K562 (cell line): Measurements from ENCODE around the gene TMCC1. TPM values are rescaled to one million over a fixed set of nuclear protein-coding genes. Genes with fewer than 3 reads are reported as not detected.

Experiments used
- ATAC-seq: fragments of 200-7000 bp; cut with Tn5 transposase; 3 replicates; pipeline ENCODE4 v1.9.1; 2020; ENCODE audit warnings: moderate library complexity
- Bru-seq: library from RNA; stranded (reverse); fragments of 400-500 nt; gene quantifications from one replicate; lab custom pipeline; 2021; lab: Mats Ljungman, UMichigan
- BruChase-seq, 2 experiments: library from RNA; stranded (reverse); fragments of 400-500 nt; gene quantifications; one replicate each; lab custom pipeline; 2021; lab: Mats Ljungman, UMichigan
- BruUV-seq: library from RNA; stranded (reverse); fragments of 400-500 nt; replicated peaks from 2 replicates; lab custom pipeline; 2021; lab: Mats Ljungman, UMichigan
- CTCF ChIA-PET: fragments of 300-600 bp; formaldehyde crosslinking; extraction: SDS; loops from one replicate; lab custom pipeline; 2021; ENCODE audit warnings: low intra/inter-chr PET ratio; lab: Yijun Ruan, JAX
- POLR2A ChIA-PET: fragments of 300-600, 350-650 bp; sonication (Branson Sonifier 250); formaldehyde crosslinking; extraction: SDS; loops from one replicate; lab custom pipeline; 2021; ENCODE audit warnings: antibody characterized with exemption, inconsistent platforms; lab: Yijun Ruan, JAX
- DNase-seq, 4 experiments: peaks; one replicate each; pipeline versions ENCODE4 v3.0.0 to v3.0.0-alpha.2; 2011 to 2018; ENCODE audit warnings: low spot score in 3 of 4, mixed read lengths in 3 of 4; ENCODE audit errors: extremely low read depth in 1 of 4
- FAIRE-seq: peaks from 2 replicates; lab custom pipeline; 2011; peaks lifted over from hg19 to GRCh38; lab: Jason Lieb, UNC
- H2AFZ ChIP-seq: 2 replicates; pipeline ENCODE4 v1.6.0; 2011; ENCODE audit warnings: low read depth, low read length, control low read depth, inconsistent platforms
- H3K27ac ChIP-seq: fragments of 200-600 bp; 3 replicates; pipeline ENCODE4 v1.8.0; 2011; ENCODE audit warnings: low read depth, mild to moderate bottlenecking, control low read depth, inconsistent platforms, low read length, moderate library complexity, mixed read lengths; ENCODE audit errors: extremely low read depth
- H3K27me3 ChIP-seq, 2 experiments: fragments of 300-600 bp in 1 of 2; 2 replicates in 1 of 2; 3 replicates in 1 of 2; pipeline versions ENCODE4 v1.6.0 to v1.8.0; 2011; ENCODE audit warnings: inconsistent platforms in 2 of 2, low read length in 2 of 2, mild to moderate bottlenecking in 1 of 2, mixed read lengths in 1 of 2, moderate library complexity in 1 of 2; ENCODE audit not compliant: control insufficient read depth in 2 of 2, insufficient read depth in 2 of 2
- H3K36me3 ChIP-seq: fragments of 300-600 bp; 3 replicates; pipeline ENCODE4 v1.8.0; 2011; ENCODE audit warnings: mild to moderate bottlenecking, low read length, inconsistent platforms; ENCODE audit not compliant: control insufficient read depth, insufficient read depth
- H3K4me1 ChIP-seq, 2 experiments: fragments of 200-600 bp in 1 of 2; replicated peaks in 1 of 2; 2 replicates in 1 of 2; 3 replicates in 1 of 2; pipeline versions ENCODE4 v1.5.1 to v1.8.0; 2011; ENCODE audit warnings: inconsistent platforms in 2 of 2, low read length in 2 of 2, mild to moderate bottlenecking in 1 of 2, mixed read lengths in 1 of 2, moderate library complexity in 1 of 2; ENCODE audit not compliant: control insufficient read depth in 2 of 2, insufficient read depth in 2 of 2
- H3K4me2 ChIP-seq: 2 replicates; pipeline ENCODE4 v1.6.1; 2011; ENCODE audit warnings: low read length, control low read depth, inconsistent platforms, mixed read lengths; ENCODE audit not compliant: insufficient read depth
- H3K4me3 ChIP-seq: fragments of 200-600 bp; sonication (generic), shearing (Covaris generic); 2 replicates; pipeline ENCODE4 v1.5.1; 2016; ENCODE audit warnings: control low read depth, inconsistent platforms
- H3K79me2 ChIP-seq: fragments of 200-600 bp; 3 replicates; pipeline ENCODE4 v1.8.0; 2011; ENCODE audit warnings: low read length, inconsistent platforms; ENCODE audit not compliant: control insufficient read depth, insufficient read depth
- H3K9ac ChIP-seq, 2 experiments: 2 replicates each; pipeline versions ENCODE4 v1.6.0 to v1.6.1; 2011; ENCODE audit warnings: low read depth in 2 of 2, low read length in 2 of 2, control low read depth in 1 of 2, inconsistent platforms in 1 of 2, mild to moderate bottlenecking in 1 of 2, mixed read lengths in 1 of 2; ENCODE audit not compliant: insufficient read depth in 1 of 2
- H3K9me1 ChIP-seq: one replicate; pipeline ENCODE4 v1.6.0; 2011; ENCODE audit warnings: inconsistent platforms, mild to moderate bottlenecking, low read length, moderate library complexity; ENCODE audit not compliant: control insufficient read depth, insufficient read depth
- H3K9me3 ChIP-seq: replicated peaks from 2 replicates; pipeline ENCODE4 v1.5.1; 2011; ENCODE audit warnings: low read depth, low read length, inconsistent platforms; ENCODE audit not compliant: control insufficient read depth, insufficient read depth
- H4K20me1 ChIP-seq: replicated peaks from 2 replicates; pipeline ENCODE4 v1.6.1; 2011; ENCODE audit warnings: low read length, inconsistent platforms, mixed read lengths; ENCODE audit not compliant: control insufficient read depth, insufficient read depth
- DNMT1 ChIP-seq: fragments of 450-650 bp; IDR thresholded peaks from 2 replicates; pipeline ENCODE4 v1.6.1; 2016; ENCODE audit warnings: antibody characterized with exemption, mild to moderate bottlenecking
- HDAC3 ChIP-seq: fragments of 450-650 bp; IDR thresholded peaks from 2 replicates; pipeline ENCODE4 v1.6.1; 2018; ENCODE audit warnings: borderline replicate concordance, mild to moderate bottlenecking, moderate library complexity; ENCODE audit not compliant: partially characterized antibody
- HIVEP1 ChIP-seq: fragments of 250-450 bp; sonication (Bioruptor Pico); IDR thresholded peaks from 2 replicates; pipeline ENCODE4 v1.4.0; 2020; ENCODE audit warnings: mild to moderate bottlenecking
- IFI16 ChIP-seq: fragments of 250-450 bp; sonication (Bioruptor Pico); IDR thresholded peaks from 2 replicates; pipeline ENCODE4 v2.1.2; 2022; ENCODE audit warnings: mild to moderate bottlenecking, inconsistent platforms
- MEIS2 ChIP-seq: fragments of 450-650 bp; IDR thresholded peaks from 2 replicates; pipeline ENCODE4 v1.6.1; 2014; ENCODE audit warnings: mild to moderate bottlenecking; ENCODE audit not compliant: partially characterized antibody
- SREBF2 ChIP-seq: sonication (generic); formaldehyde crosslinking; IDR thresholded peaks from 2 replicates; pipeline ENCODE4 v1.4.0; 2020; ENCODE audit warnings: mild to moderate bottlenecking, missing genetic modification reagents
- ZNF175 ChIP-seq: fragments of 200-800 bp; sonication (Bioruptor generic); IDR thresholded peaks from 2 replicates; pipeline ENCODE4 v1.6.1; 2016; ENCODE audit warnings: low read depth, mild to moderate bottlenecking, missing genetic modification characterization, missing compliant biosample characterization
- ZNF408 ChIP-seq: fragments of 250-450 bp; sonication (Bioruptor Pico); IDR thresholded peaks from 2 replicates; pipeline ENCODE4 v1.4.0; 2020; ENCODE audit warnings: low read depth, mild to moderate bottlenecking, moderate library complexity
- ZNF431 ChIP-seq: sonication (generic); formaldehyde crosslinking; IDR thresholded peaks from 2 replicates; pipeline ENCODE4 v1.8.0; 2022; ENCODE audit warnings: mild to moderate bottlenecking, missing genetic modification reagents
- WGBS: fragments of 100-300 bp; shearing (Covaris generic); methylation state at CpG from one replicate; pipeline ENCODE4 v1.1.6; 2016; ENCODE audit warnings: low coverage, mixed read lengths; ENCODE audit not compliant: insufficient coverage; ENCODE audit errors: missing lambda C conversion rate; 5-methylcytosine and 5-hydroxymethylcytosine counted together
- in situ Hi-C: fragments of 300-500 bp; cut with MboI; formaldehyde crosslinking; loops from 4 replicates; pipeline ENCODE4 v1.15.0; 2018; ENCODE audit warnings: inconsistent platforms, mixed read lengths
- intact Hi-C: fragments of 100-400 bp; cut with micrococcal nuclease; formaldehyde crosslinking; loops from 2 replicates; pipeline ENCODE4 v1.14.2; 2022
- long read RNA-seq, 3 experiments: library from polyadenylated mRNA in 2 of 3; library from RNA in 1 of 3; unstranded in 2 of 3; stranded (forward) in 1 of 3; transcript quantifications; one replicate each; pipeline ENCODE4 v2.0.0, GENCODE V29; 2019 to 2022
- polyA minus RNA-seq, 3 experiments: library from RNA; depleted of rRNA, polyadenylated mRNA; stranded (reverse); fragments of >200 nt; gene quantifications; 2 replicates each; pipeline ENCODE4 v1.2.3, GENCODE V29; 2011
- polyA plus RNA-seq, 8 experiments: library from polyadenylated mRNA; depleted of rRNA in 4 of 8; stranded (reverse) in 5 of 8; unstranded in 3 of 8; fragments of >200 nt; fragmentation: Nextera tagmentation in 2 of 8; fragmentation: Illumina TruSeq in 1 of 8; extraction: Ambion mirVana in 2 of 8; extraction: Trizol in 1 of 8; gene quantifications; 2 replicates each; pipeline versions ENCODE4 v1.2.1 to v1.2.3, GENCODE V29; 2011 to 2014; ENCODE audit warnings: inconsistent platforms in 1 of 8, missing spikeins in 1 of 8
- total RNA-seq, 7 experiments: library from RNA; depleted of rRNA in 6 of 7; stranded (reverse); fragments of >200 nt in 6 of 7; fragmentation: Illumina TruSeq in 2 of 7; extraction: Trizol in 2 of 7; gene quantifications; 2 replicates each; pipeline versions ENCODE4 v1.2.1 to v1.2.3, GENCODE V29; 2011 to 2021; ENCODE audit warnings: low replicate concordance in 1 of 7
- TF ChIP-seq, protein P1 (sequence below): fragments of 250-450 bp; sonication (Bioruptor Pico); IDR thresholded peaks from 2 replicates; pipeline ENCODE4 v1.4.0; 2020; ENCODE audit warnings: mild to moderate bottlenecking
- TF ChIP-seq, protein P2 (sequence below), 2 experiments: fragments of 450-650 bp; conservative IDR thresholded peaks; 2 replicates each; pipeline ENCODE4 v1.6.1; 2017; ENCODE audit warnings: mild to moderate bottlenecking in 2 of 2, moderate library complexity in 2 of 2
- TF ChIP-seq, protein P3 (sequence below), 2 experiments: IDR thresholded peaks; 2 replicates each; pipeline ENCODE4 v1.6.1; 2011; ENCODE audit warnings: borderline replicate concordance in 1 of 2, control low read depth in 1 of 2, low read depth in 1 of 2, low read length in 1 of 2, mild to moderate bottlenecking in 1 of 2, mixed read lengths in 1 of 2, moderate library complexity in 1 of 2; ENCODE audit not compliant: insufficient read depth in 1 of 2, insufficient read length in 1 of 2, poor library complexity in 1 of 2, severe bottlenecking in 1 of 2; ENCODE audit errors: extremely low read depth in 1 of 2

TMCC1 gene
- 6.6 and 12.8 TPM in 2 replicates for total RNA-seq (2011; cell fraction: chromatin; rRNA removed; ENCODE audit: low replicate concordance)
- 7.0 and 7.2 TPM in 2 replicates for total RNA-seq (2011; cell fraction: nucleolus; rRNA removed)
- total RNA-seq (2011; cell fraction: nucleoplasm; rRNA removed) = 9.0 and 12.2 TPM in 2 replicates
- total RNA-seq (2014; rRNA removed) (2.6 and 4.7 TPM in 2 replicates), total RNA-seq (2014; rRNA removed; fragmentation: Illumina TruSeq; extraction: Trizol) (5.1 and 5.6 TPM in 2 replicates), total RNA-seq (2015; rRNA removed; fragmentation: Illumina TruSeq; extraction: Trizol) (4.0 and 5.5 TPM in 2 replicates), total RNA-seq (2021) (7.7 and 8.5 TPM in 2 replicates), polyA plus RNA-seq (2011; rRNA removed) (5.6 and 8.7 TPM in 2 replicates), polyA plus RNA-seq (2014; fragmentation: Illumina TruSeq; extraction: Trizol) (4.8 TPM in 2 replicates), polyA plus RNA-seq (2014; fragmentation: Nextera tagmentation; extraction: Ambion mirVana) (1 to 10 TPM in 1 of 2 experiments, under 1 TPM in 1; 0.89 to 1.2 TPM), polyA plus RNA-seq (2014; rRNA removed) (1.6 and 3.3 TPM in 2 replicates), polyA minus RNA-seq (2011; rRNA and poly(A)+ RNA removed) (10.0 and 10.9 TPM in 2 replicates), Bru-seq, nascent RNA (percentile 59 among the genes with signal in this experiment), BruChase-seq, experiment 1, labeled RNA remaining after a 2-hour chase (percentile 58 among the genes with signal in this experiment), BruChase-seq, experiment 2, labeled RNA remaining after a 6-hour chase (percentile 56 among the genes with signal in this experiment)
- 3.0 and 3.2 TPM in 2 replicates for polyA plus RNA-seq (2011; cell fraction: cytosol; rRNA removed)
- 3.3 and 8.4 TPM in 2 replicates for polyA plus RNA-seq (2011; cell fraction: nucleus; rRNA removed)
- 3.1 and 3.7 TPM in 2 replicates for polyA plus RNA-seq (2012)
- 2.5 and 5.7 TPM in 2 replicates for polyA minus RNA-seq (2011; cell fraction: cytosol; rRNA and poly(A)+ RNA removed)
- polyA minus RNA-seq (2011; cell fraction: nucleus; rRNA and poly(A)+ RNA removed) = 7.8 and 9.6 TPM in 2 replicates
- long read RNA-seq, experiment 1, partial matches to known transcripts = 0 of 17 reads
- long read RNA-seq, experiment 1, other reads (novel, unspliced or antisense) = 17 of 17 reads
- long read RNA-seq, experiment 2, partial matches to known transcripts = 1 of 5 reads
- long read RNA-seq, experiment 2, other reads (novel, unspliced or antisense) = 4 of 5 reads
- long read RNA-seq, experiment 3 = 0 reads

DNA sequence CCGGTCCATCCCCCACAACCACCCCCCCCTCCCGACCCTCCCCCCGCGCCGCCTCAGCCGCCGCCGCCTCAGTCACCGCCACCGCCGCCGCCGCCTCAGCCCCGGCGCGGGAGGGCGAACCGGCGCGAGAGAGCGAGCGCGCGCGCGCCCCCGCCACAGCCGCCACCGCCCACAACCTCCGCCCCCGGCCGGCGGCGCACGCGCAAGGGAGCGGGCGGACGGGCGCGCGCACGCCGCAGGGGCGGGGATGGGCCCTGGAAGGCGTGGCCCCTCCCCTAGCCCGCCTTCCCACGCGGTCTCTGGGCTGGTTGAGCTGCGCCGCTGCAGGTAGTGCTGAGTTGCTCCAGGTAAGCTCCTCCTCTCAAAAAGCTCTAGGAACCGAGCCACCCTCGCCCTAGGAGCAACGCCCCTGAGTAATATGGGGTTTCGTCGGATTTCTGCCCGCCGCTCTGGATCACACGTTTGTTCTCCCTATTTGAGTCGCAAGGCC is at the start of gene TMCC1:
Gene TMCC1 (minus strand): TSS at position 131 of the 490 bp plus-strand sequence.
- DNase-seq (peak; percentile 90 to 95 (median 94)), ATAC-seq (peak; percentile 91), FAIRE-seq (peak; percentile 82)
- Histone ChIP-seq H3K4me3 (peak within 1 kb of the TSS; percentile 56), H3K79me2 (peaks cover 33% of the 10 kb centered on the region), H3K4me2 (peak within 1 kb of the TSS; percentile 90), H2AFZ (peak within 1 kb of the TSS; percentile 88), H3K4me1 (peaks cover 4 to 15% of the 10 kb centered on the region in 2 experiments; a peak in 4 of 5 replicates), H3K36me3 (0 out of 3 replicates have a peak, but pooled peaks cover 5% of the 10 kb centered on the region), H4K20me1 (no peaks in the 10 kb centered on the region), H3K27ac (peak within 1 kb of the TSS; percentile 81), H3K27me3 (no peaks in the 10 kb centered on the region), H3K9me3 (no peaks in the 10 kb centered on the region), H3K9ac (peak within 1 kb of the TSS; percentile 75 to 93), H3K9me1 (no peaks in the 10 kb centered on the region)
- 0% methylated on average over 10 of the region's 60 CpGs for WGBS
- no TSS peak for BruUV-seq
- in situ Hi-C loops = no loop called here
- ChIA-PET CTCF (no interaction called here), POLR2A (interaction anchor here (0.5 kb wide), 1 partner anchor 352 kb away, joined by 3 read pairs; no protein-coding TSS in a partner anchor)
- intact Hi-C loops = no loop called here
- TF ChIP-seq ZNF175 (CRISPR knock-in tag) (0 out of 2 replicates have a peak, but pooled peaks have one; percentile 11), HIVEP1 (CRISPR knock-in tag) (no peak), DNMT1 (no peak), MEIS2 (peak; percentile 64), IFI16 (CRISPR knock-in tag) (no peak), ZNF431 (CRISPR knock-in tag) (no peak), ZNF408 (no peak), SREBF2 (CRISPR knock-in tag) (no peak), HDAC3 (no peak)
- TF ChIP-seq, protein P1, sequence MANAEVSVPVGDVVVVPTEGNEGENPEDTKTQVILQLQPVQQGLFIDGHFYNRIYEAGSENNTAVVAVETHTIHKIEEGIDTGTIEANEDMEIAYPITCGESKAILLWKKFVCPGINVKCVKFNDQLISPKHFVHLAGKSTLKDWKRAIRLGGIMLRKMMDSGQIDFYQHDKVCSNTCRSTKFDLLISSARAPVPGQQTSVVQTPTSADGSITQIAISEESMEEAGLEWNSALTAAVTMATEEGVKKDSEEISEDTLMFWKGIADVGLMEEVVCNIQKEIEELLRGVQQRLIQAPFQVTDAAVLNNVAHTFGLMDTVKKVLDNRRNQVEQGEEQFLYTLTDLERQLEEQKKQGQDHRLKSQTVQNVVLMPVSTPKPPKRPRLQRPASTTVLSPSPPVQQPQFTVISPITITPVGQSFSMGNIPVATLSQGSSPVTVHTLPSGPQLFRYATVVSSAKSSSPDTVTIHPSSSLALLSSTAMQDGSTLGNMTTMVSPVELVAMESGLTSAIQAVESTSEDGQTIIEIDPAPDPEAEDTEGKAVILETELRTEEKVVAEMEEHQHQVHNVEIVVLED (CRISPR knock-in tag) = peak; percentile 80
- TF ChIP-seq, protein P2, sequence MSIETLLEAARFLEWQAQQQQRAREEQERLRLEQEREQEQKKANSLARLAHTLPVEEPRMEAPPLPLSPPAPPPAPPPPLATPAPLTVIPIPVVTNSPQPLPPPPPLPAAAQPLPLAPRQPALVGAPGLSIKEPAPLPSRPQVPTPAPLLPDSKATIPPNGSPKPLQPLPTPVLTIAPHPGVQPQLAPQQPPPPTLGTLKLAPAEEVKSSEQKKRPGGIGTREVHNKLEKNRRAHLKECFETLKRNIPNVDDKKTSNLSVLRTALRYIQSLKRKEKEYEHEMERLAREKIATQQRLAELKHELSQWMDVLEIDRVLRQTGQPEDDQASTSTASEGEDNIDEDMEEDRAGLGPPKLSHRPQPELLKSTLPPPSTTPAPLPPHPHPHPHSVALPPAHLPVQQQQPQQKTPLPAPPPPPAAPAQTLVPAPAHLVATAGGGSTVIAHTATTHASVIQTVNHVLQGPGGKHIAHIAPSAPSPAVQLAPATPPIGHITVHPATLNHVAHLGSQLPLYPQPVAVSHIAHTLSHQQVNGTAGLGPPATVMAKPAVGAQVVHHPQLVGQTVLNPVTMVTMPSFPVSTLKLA (conservative IDR thresholded peaks at IDR 0.05) = peak; percentile 18 to 71; a peak in 2 of 4 replicates
- TF ChIP-seq, protein P3, sequence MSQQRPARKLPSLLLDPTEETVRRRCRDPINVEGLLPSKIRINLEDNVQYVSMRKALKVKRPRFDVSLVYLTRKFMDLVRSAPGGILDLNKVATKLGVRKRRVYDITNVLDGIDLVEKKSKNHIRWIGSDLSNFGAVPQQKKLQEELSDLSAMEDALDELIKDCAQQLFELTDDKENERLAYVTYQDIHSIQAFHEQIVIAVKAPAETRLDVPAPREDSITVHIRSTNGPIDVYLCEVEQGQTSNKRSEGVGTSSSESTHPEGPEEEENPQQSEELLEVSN (IDR thresholded peaks at IDR 0.05; ENCODE audit: borderline replicate concordance in 1 of 2, extremely low read depth in 1 of 2, insufficient read depth in 1 of 2, insufficient read length in 1 of 2, low read depth in 1 of 2, low read length in 1 of 2, poor library complexity in 1 of 2, severe bottlenecking in 1 of 2) = peak in 1 of 2 experiments; percentile 64
